ENCODE results near the gene C16orf82. TPM values are rescaled to one million over a fixed set of nuclear protein-coding genes. Genes with fewer than 3 reads are reported as not detected.

The C16orf82 gene
- total RNA-seq, 1 experiment from 2014 or later, result not detected

GRCh38 chr16:27113341-27113841, 46.7 kb downstream of the C16orf82 start:
- Mint-ChIP-seq H3K36me3 (ENCODE audit: insufficient read depth, unreplicated experiment) (peaks cover 7% of the 10 kb centered on the region), H3K27ac (ENCODE audit: low read depth, unreplicated experiment) (no peak overlapping the region), H3K4me1 (ENCODE audit: insufficient read depth, unreplicated experiment) (no peaks in the 10 kb centered on the region), H3K9me3 (ENCODE audit: unreplicated experiment) (no peaks in the 10 kb centered on the region), H3K4me3 (ENCODE audit: unreplicated experiment) (no peak overlapping the region), H3K27me3 (ENCODE audit: insufficient read depth, unreplicated experiment) (peaks cover 49% of the 10 kb centered on the region)
- no peak for TF ChIP-seq CTCF (IDR thresholded peaks at IDR 0.05; ENCODE audit: unreplicated experiment)
- POLR2A ChIA-PET, result no interaction called here
- CTCF ChIA-PET, result interaction anchor here (0.6 to 0.7 kb wide), 2 partner anchors 34 to 1881 kb away, joined by 3 to 4 read pairs; no protein-coding TSS in a partner anchor
- BruUV-seq (replicated peaks), result no TSS peak
- intact Hi-C loops (cut with micrococcal nuclease), result no loop called here
- no peak for DNase-seq (ENCODE audit: unreplicated experiment)

- ChIA-PET POLR2A (no interaction called here), CTCF (interaction anchor here (0.5 to 0.6 kb wide), 2 partner anchors 24 to 96 kb away, joined by 3 to 4 read pairs; no protein-coding TSS in a partner anchor)
- BruUV-seq (replicated peaks), result no TSS peak
- no peak for DNase-seq (ENCODE audit: unreplicated experiment)
- Mint-ChIP-seq H3K27ac (ENCODE audit: low read depth, unreplicated experiment) (no peak overlapping the region), H3K4me3 (ENCODE audit: unreplicated experiment) (no peak overlapping the region), H3K4me1 (ENCODE audit: insufficient read depth, unreplicated experiment) (no peaks in the 10 kb centered on the region), H3K9me3 (ENCODE audit: unreplicated experiment) (no peaks in the 10 kb centered on the region), H3K27me3 (ENCODE audit: insufficient read depth, unreplicated experiment) (peaks cover 49% of the 10 kb centered on the region), H3K36me3 (ENCODE audit: insufficient read depth, unreplicated experiment) (peaks cover 5% of the 10 kb centered on the region)
- intact Hi-C loops (cut with micrococcal nuclease), result no loop called here
- TF ChIP-seq CTCF (IDR thresholded peaks at IDR 0.05; ENCODE audit: unreplicated experiment), result no peak
These were observed 47.3 kb downstream of the C16orf82 start for GRCh38 chr16:27114006-27114405.

GRCh38 chr16:27118526-27118925, 51.8 kb downstream of the C16orf82 start:
- DNase-seq (ENCODE audit: unreplicated experiment), result no peak
- Mint-ChIP-seq H3K27ac (ENCODE audit: low read depth, unreplicated experiment) (no peak overlapping the region), H3K4me1 (ENCODE audit: insufficient read depth, unreplicated experiment) (no peaks in the 10 kb centered on the region), H3K36me3 (ENCODE audit: insufficient read depth, unreplicated experiment) (no peaks in the 10 kb centered on the region), H3K27me3 (ENCODE audit: insufficient read depth, unreplicated experiment) (peaks cover 35% of the 10 kb centered on the region), H3K9me3 (ENCODE audit: unreplicated experiment) (no peaks in the 10 kb centered on the region), H3K4me3 (ENCODE audit: unreplicated experiment) (no peak overlapping the region)
- ChIA-PET POLR2A (no interaction called here), CTCF (interaction anchor here (0.5 to 0.6 kb wide), 2 partner anchors 48 to 51 kb away, joined by 3 read pairs; no protein-coding TSS in a partner anchor)
- TF ChIP-seq CTCF (IDR thresholded peaks at IDR 0.05; ENCODE audit: unreplicated experiment), result no peak
- no TSS peak for BruUV-seq (replicated peaks)
- intact Hi-C loops (cut with micrococcal nuclease), result no loop called here

Other genes starting within 250 kb of the C16orf82 start
- gene KDM8, start 136.6 kb downstream of the C16orf82 start, total RNA-seq (2022), result 3.7 and 4.1 TPM in 2 replicates
- 106 and 119 TPM in 2 replicates for gene NSMCE1, start 201.8 kb downstream of the C16orf82 start, total RNA-seq (2022)
- gene IL4R, start 247.0 kb downstream of the C16orf82 start, total RNA-seq (2022), result 50.4 and 51.9 TPM in 2 replicates